MM.1S (cell line): ENCODE data around the gene CD4.
A peak's percentile ranks its signal among the peaks of the same experiment; 100 is the strongest.

Experiments used
- DNase-seq: peaks from one replicate; pipeline ENCODE4 v3.0.0-alpha.2; 2015
- H2AFZ ChIP-seq: fragments of 300-600 bp; sonication (generic); 2 replicates; pipeline ENCODE4 v1.6.0; 2016; ENCODE audit warnings: antibody characterized with exemption, low read length
- H3F3A ChIP-seq: fragments of 300-600 bp; sonication (generic); 2 replicates; pipeline ENCODE4 v1.6.1; 2016; ENCODE audit warnings: mild to moderate bottlenecking, antibody characterized with exemption, low read length, moderate library complexity, mixed read lengths; ENCODE audit not compliant: insufficient read depth
- H3K27ac ChIP-seq: fragments of 300-600 bp; sonication (generic); 2 replicates; pipeline ENCODE4 v1.5.1; 2016; ENCODE audit warnings: mild to moderate bottlenecking, low read length
- H3K27me3 ChIP-seq: fragments of 300-600 bp; sonication (generic); replicated peaks from 2 replicates; pipeline ENCODE4 v1.6.0; 2016; ENCODE audit warnings: low read length; ENCODE audit not compliant: insufficient read depth
- H3K36me3 ChIP-seq: fragments of 300-600 bp; sonication (generic); replicated peaks from 2 replicates; pipeline ENCODE4 v1.6.1; 2016; ENCODE audit warnings: mild to moderate bottlenecking, low read length, mixed read lengths; ENCODE audit not compliant: insufficient read depth
- H3K4me1 ChIP-seq: fragments of 300-600 bp; sonication (generic); 2 replicates; pipeline ENCODE4 v1.6.1; 2016; ENCODE audit warnings: low read length, mixed read lengths
- H3K4me2 ChIP-seq: fragments of 300-600 bp; sonication (generic); 2 replicates; pipeline ENCODE4 v1.6.0; 2016; ENCODE audit warnings: low read depth, low read length
- H3K4me3 ChIP-seq: fragments of 300-600 bp; sonication (generic); 2 replicates; pipeline ENCODE4 v1.5.1; 2016; ENCODE audit warnings: low read length, mixed read lengths
- H3K79me2 ChIP-seq: fragments of 300-600 bp; sonication (generic); 2 replicates; pipeline ENCODE4 v1.6.1; 2016; ENCODE audit warnings: mixed run types, low read length, mixed read lengths
- H3K9ac ChIP-seq: fragments of 300-600 bp; sonication (generic); 2 replicates; pipeline ENCODE4 v1.6.1; 2016; ENCODE audit warnings: low read length, mixed read lengths
- H3K9me2 ChIP-seq: fragments of 300-600 bp; sonication (generic); replicated peaks from 2 replicates; pipeline ENCODE4 v1.6.1; 2016; ENCODE audit warnings: mild to moderate bottlenecking, low read length, mixed read lengths; ENCODE audit not compliant: insufficient read depth
- H3K9me3 ChIP-seq: fragments of 300-600 bp; sonication (generic); replicated peaks from 2 replicates; pipeline ENCODE4 v1.6.1; 2016; ENCODE audit warnings: mild to moderate bottlenecking, low read length, mixed read lengths; ENCODE audit not compliant: insufficient read depth
- H4K20me1 ChIP-seq: fragments of 300-600 bp; sonication (generic); 2 replicates; pipeline ENCODE4 v1.6.1; 2016; ENCODE audit warnings: mild to moderate bottlenecking, low read length, moderate library complexity, mixed read lengths; ENCODE audit not compliant: insufficient read depth
- EZH2 ChIP-seq: fragments of 300-600 bp; sonication (generic); optimal IDR thresholded peaks from 2 replicates; pipeline ENCODE3; 2017; ENCODE audit warnings: low read depth, mild to moderate bottlenecking, antibody characterized with exemption, low read length, mixed read lengths
- EZH2phosphoT487 ChIP-seq: fragments of 300-600 bp; sonication (generic); IDR thresholded peaks from 2 replicates; pipeline ENCODE4 v1.6.1; 2018; ENCODE audit warnings: antibody characterized with exemption, low read length
- TF ChIP-seq, protein P1 (sequence below): fragments of 300-600 bp; sonication (generic); IDR thresholded peaks from 2 replicates; pipeline ENCODE4 v1.5.1; 2016; ENCODE audit warnings: antibody characterized with exemption, low read length, mixed read lengths

CD4 gene

DNA sequence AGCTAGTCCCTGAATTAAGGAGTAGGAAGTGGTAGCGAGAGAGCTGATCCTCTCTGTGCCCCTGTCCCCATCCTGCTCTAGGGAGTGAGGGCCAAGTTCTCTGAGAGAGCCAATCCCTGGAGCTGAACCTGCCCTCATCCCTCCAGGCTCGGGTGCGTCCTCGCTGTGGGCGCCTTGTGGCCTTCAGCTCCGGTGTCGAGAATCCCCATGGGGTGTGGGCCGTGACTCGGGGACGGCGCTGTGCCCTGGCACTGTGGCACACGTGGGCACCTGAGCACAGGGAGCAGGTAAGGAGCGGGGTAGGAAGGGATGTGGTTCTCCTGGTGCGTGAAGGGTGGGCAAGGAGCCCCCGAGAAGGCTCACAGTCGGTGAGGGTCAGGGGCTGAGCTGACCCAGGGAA, 49.5 kb downstream of the CD4 start:
- Histone ChIP-seq H3K4me2 (no peak overlapping the region), H3K36me3 (no peaks in the 10 kb centered on the region), H3K79me2 (no peaks in the 10 kb centered on the region), H3K27ac (no peak overlapping the region), H4K20me1 (no peaks in the 10 kb centered on the region), H3F3A (no peaks in the 10 kb centered on the region), H3K9me2 (no peaks in the 10 kb centered on the region), H3K9ac (no peak overlapping the region), H2AFZ (no peak overlapping the region), H3K27me3 (0 out of 2 replicates have a peak, but pooled peaks cover 2% of the 10 kb centered on the region), H3K9me3 (no peaks in the 10 kb centered on the region), H3K4me3 (no peak overlapping the region), H3K4me1 (peaks cover 11% of the 10 kb centered on the region)
- no peak for DNase-seq
- TF ChIP-seq, protein P1, sequence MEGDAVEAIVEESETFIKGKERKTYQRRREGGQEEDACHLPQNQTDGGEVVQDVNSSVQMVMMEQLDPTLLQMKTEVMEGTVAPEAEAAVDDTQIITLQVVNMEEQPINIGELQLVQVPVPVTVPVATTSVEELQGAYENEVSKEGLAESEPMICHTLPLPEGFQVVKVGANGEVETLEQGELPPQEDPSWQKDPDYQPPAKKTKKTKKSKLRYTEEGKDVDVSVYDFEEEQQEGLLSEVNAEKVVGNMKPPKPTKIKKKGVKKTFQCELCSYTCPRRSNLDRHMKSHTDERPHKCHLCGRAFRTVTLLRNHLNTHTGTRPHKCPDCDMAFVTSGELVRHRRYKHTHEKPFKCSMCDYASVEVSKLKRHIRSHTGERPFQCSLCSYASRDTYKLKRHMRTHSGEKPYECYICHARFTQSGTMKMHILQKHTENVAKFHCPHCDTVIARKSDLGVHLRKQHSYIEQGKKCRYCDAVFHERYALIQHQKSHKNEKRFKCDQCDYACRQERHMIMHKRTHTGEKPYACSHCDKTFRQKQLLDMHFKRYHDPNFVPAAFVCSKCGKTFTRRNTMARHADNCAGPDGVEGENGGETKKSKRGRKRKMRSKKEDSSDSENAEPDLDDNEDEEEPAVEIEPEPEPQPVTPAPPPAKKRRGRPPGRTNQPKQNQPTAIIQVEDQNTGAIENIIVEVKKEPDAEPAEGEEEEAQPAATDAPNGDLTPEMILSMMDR, result no peak
- TF ChIP-seq EZH2phosphoT487, result no peak
- TF ChIP-seq EZH2, result no peak

DNA sequence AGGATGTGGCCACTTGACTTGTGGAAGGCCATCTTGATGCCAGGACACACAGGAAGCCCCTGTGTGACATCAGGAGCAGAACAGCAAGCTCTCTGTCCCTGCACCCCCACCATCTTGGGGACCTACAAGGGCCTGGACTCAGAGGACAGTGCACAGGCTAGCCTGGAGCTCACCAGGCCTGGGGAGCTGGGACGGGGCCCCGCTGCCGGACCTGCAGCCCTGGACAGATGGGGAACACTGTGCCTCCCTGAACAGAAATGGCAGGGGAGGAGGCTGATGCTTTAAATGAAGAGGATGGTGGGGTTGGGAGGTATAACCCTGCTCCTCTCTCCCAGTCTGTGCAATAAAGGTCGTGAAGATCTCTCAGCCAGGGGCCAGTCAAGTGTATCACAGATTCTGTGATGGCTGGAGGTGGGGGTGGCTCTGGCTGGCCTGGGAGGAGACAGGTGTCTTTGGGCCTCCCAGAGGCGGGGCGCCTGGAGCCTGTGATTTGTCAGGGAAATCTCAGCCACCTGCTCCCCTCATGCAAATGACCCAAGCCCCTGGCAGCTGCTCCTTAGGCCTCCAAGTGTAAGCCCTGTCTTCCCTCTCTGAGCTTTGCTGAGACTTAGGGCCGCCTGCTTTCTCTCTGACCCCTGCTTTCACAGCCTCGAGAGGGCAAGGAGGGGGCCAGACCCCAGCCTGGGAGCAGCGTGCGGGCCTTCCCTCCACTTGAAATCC, 50.3 kb downstream of the CD4 start:
- Histone ChIP-seq H3K4me2 (peak overlapping the region; percentile 56), H3K9me2 (no peaks in the 10 kb centered on the region), H3K9me3 (no peaks in the 10 kb centered on the region), H3F3A (no peaks in the 10 kb centered on the region), H4K20me1 (no peaks in the 10 kb centered on the region), H3K9ac (peak overlapping the region; percentile 7; the same call in 1 of the 2 replicates), H3K27me3 (no peaks in the 10 kb centered on the region), H3K36me3 (no peaks in the 10 kb centered on the region), H3K4me1 (peaks cover 11% of the 10 kb centered on the region), H2AFZ (peak overlapping the region; percentile 72), H3K4me3 (no peak overlapping the region), H3K79me2 (no peaks in the 10 kb centered on the region), H3K27ac (peak overlapping the region; percentile 25; the same call in 1 of the 2 replicates)
- TF ChIP-seq, protein P1, result no peak
- no peak for TF ChIP-seq EZH2
- no peak for TF ChIP-seq EZH2phosphoT487
- peak; percentile 84 for DNase-seq

DNA sequence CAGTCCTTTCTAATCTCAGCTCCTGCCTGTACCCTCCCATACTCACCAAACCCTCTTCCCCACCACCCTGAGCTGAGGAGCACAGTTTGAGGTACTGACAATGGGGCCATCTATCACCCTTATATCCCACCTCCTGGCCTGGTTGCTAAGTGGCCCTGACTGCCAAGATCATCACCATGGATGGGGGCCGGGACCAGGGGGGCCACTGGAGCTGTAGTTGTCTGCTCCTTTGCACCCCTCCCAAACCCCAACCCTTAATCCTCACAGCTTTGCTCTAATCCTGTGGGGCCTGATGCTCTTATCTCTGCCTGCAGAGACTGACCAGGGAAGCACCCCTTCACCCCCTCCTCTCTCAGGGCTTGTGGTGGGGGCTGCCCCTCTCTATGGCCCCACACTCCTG, 51.0 kb downstream of the CD4 start:
- H3K27ac ChIP-seq, result peak overlapping the region; percentile 25; the same call in 1 of the 2 replicates
- H3K4me3 ChIP-seq, result no peak overlapping the region
- H3K4me2 ChIP-seq, result peak overlapping the region; percentile 56
- peaks cover 11% of the 10 kb centered on the region for H3K4me1 ChIP-seq
- H3F3A ChIP-seq, result no peaks in the 10 kb centered on the region
- no peak for DNase-seq
- H3K79me2 ChIP-seq, result no peaks in the 10 kb centered on the region
- peak overlapping the region; percentile 7; the same call in 1 of the 2 replicates for H3K9ac ChIP-seq
- TF ChIP-seq, protein P1, result no peak
- no peak for TF ChIP-seq EZH2phosphoT487
- TF ChIP-seq EZH2, result no peak
- H3K9me2 ChIP-seq, result no peaks in the 10 kb centered on the region
- H4K20me1 ChIP-seq, result no peaks in the 10 kb centered on the region
- no peaks in the 10 kb centered on the region for H3K27me3 ChIP-seq
- no peaks in the 10 kb centered on the region for H3K36me3 ChIP-seq
- peak overlapping the region; percentile 72 for H2AFZ ChIP-seq
- H3K9me3 ChIP-seq, result no peaks in the 10 kb centered on the region
